ENCODE data around the gene SSBP4. TPM values are rescaled to one million over a fixed set of nuclear protein-coding genes. Genes with fewer than 3 reads are reported as not detected.
A peak's percentile ranks its signal among the peaks of the same experiment; 100 is the strongest.

The SSBP4 gene
- total RNA-seq, 1 donor from 2014 or later: 36.2 TPM

GRCh38 chr19:18450931-18451836 is 32.0 kb downstream of the SSBP4 start:
- DNase-seq (ENCODE audit: missing footprints) (peak; percentile 92), ATAC-seq (peak; percentile 89)
- intact Hi-C loops (cut with DNase I): loop anchor here (5.0 to 10.0 kb wide), 3 partner anchors 224 to 464 kb away; partner anchors contain the start of genes COPE and DDX49

GRCh38 chr19:18452386-18452785 is 33.2 kb downstream of the SSBP4 start:
- intact Hi-C loops (cut with DNase I): loop anchor here (5.0 to 10.0 kb wide), 3 partner anchors 222 to 462 kb away; partner anchors contain the start of genes COPE and DDX49
- DNase-seq (ENCODE audit: missing footprints) (no peak), ATAC-seq (no peak)

GRCh38 chr19:18453269-18454024 is 34.2 kb downstream of the SSBP4 start:
- ATAC-seq: no peak
- DNase-seq (ENCODE audit: missing footprints): no peak
- intact Hi-C loops (cut with DNase I): loop anchor here (5.0 to 10.0 kb wide), 3 partner anchors 221 to 461 kb away; partner anchors contain the start of genes COPE and DDX49

DNA sequence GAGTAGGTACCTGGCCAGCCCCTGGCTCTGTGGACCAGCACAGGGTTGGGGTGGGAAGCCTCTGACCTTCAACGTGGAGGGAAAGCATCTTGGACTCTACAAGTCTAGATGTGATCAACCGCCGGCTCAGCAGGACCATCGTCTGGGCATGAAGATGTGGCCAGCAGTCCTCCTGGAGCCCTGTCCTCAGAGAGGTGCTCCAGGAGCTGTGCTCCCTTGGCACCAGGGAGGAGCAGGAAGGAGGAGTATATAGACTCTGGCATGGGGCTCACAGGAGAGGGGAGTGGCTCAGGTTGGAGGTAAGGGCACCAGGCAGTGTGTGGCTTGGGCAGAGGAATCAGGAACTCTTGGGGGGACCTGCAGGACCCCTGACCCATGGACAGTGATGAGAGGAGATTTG is 37.1 kb downstream of the SSBP4 start:
- intact Hi-C loops (cut with DNase I): loop anchor here (10.0 kb wide), 2 partner anchors 219 to 459 kb away; partner anchors contain the start of genes COPE and DDX49
- no peak for DNase-seq (ENCODE audit: missing footprints)
- no peak for ATAC-seq

GRCh38 chr19:18456974-18457373 is 37.8 kb downstream of the SSBP4 start:
- intact Hi-C loops (cut with DNase I): loop anchor here (10.0 kb wide), 2 partner anchors 218 to 458 kb away; partner anchors contain the start of genes COPE and DDX49
- ATAC-seq (peak; percentile 31), DNase-seq (ENCODE audit: missing footprints) (no peak)

DNA sequence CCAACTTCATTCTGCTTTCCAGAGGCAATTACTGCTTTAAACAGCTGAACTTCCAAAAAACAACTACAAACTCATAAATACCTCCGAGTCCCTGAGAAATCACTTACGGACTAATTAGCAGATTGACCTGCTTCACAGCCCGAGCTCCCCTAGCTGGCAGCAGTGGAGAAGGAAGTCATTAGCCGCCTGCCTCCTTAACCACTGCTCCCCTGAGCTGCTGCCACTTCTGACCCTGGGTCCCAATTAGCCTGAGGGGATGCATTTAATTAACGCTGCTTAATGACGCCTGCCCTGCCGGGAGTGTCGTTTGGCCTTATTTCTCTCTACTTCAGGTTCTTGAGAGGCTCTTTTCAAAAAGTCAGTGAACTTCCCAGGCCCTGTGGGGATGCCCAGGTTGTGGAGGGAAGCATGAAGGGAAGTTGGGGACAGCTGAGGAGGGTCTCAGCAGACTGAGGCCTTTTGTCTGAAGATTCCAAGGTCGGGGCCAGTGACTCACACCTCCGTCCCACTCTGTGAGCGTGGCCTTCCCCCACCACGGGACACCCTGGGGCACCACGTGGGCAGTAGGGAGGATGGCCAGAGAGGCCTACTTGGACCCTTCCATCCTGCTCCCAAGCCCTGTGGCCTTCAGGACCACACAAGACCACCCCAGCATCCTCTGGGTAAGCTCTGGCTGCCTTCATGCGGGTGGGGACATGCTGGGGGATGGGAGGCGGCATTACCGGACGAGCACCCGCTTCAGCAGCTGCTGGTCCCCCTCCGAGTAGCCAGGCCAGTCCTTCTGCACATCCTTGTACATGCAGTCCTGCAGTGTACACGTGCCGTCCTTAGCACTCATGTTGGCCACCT is 38.5 kb downstream of the SSBP4 start:
- ATAC-seq: no peak
- intact Hi-C loops (cut with DNase I): loop anchor here (10.0 kb wide), 2 partner anchors 217 to 457 kb away; partner anchors contain the start of genes COPE and DDX49
- DNase-seq (ENCODE audit: missing footprints): no peak

DNA sequence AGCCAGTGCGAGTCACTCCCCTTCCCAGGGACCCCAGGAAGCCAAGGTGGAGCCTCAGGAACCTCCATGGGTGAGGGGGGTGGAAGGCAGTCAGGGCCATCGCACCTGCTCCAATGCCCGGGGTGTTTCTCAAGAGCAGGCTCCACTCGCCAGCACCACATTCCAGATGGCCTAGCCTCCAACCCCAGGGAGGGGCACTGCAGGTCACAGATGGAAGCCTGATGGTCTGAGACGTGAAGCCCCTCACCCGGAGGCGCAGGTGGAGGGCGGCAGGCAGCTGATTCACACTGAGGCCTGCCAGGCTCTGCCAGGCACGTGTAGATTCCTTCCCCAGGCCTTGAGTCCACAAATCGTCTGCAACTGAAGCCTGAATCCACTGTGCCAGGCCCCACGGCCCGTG is 41.7 kb downstream of the SSBP4 start:
- DNase-seq (ENCODE audit: missing footprints) (no peak), ATAC-seq (no peak)
- intact Hi-C loops (cut with DNase I): loop anchor here (2.0 to 5.0 kb wide), 2 partner anchors 60 to 111 kb away; partner anchors contain the start of gene UBA52

DNA sequence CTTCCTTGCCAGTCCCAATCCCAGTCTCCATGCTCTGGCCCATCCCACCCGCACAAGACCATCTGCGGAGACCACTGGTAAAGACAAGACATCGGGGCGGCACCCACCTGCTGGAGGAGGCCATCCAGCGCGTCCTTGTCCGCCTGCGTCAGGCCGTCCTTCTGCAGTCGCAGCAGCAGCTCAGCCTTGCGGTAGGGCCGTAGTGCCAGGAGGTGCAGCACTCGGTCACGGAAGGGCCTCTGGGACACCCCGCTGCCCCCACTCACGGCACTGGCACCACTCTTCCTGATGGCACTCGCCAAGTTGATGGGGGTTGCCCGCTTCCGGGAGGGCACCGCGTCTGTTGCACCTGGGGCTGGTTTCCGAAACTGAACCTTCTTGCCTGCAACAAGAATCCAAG is 42.3 kb downstream of the SSBP4 start:
- intact Hi-C loops (cut with DNase I): loop anchor here (2.0 to 5.0 kb wide), 2 partner anchors 59 to 111 kb away; partner anchors contain the start of gene UBA52
- ATAC-seq: no peak

GRCh38 chr19:18464646-18465045 is 45.4 kb downstream of the SSBP4 start:
- DNase-seq (ENCODE audit: missing footprints) (peak; percentile 86), ATAC-seq (peak; percentile 72)
- intact Hi-C loops (cut with DNase I): loop anchor here (5.0 kb wide), 2 partner anchors 38 to 108 kb away; partner anchors contain the start of gene UBA52

More for the DNA sequence above, 42.3 kb downstream of the SSBP4 start:
- DNase-seq (ENCODE audit: missing footprints): no peak

DNA sequence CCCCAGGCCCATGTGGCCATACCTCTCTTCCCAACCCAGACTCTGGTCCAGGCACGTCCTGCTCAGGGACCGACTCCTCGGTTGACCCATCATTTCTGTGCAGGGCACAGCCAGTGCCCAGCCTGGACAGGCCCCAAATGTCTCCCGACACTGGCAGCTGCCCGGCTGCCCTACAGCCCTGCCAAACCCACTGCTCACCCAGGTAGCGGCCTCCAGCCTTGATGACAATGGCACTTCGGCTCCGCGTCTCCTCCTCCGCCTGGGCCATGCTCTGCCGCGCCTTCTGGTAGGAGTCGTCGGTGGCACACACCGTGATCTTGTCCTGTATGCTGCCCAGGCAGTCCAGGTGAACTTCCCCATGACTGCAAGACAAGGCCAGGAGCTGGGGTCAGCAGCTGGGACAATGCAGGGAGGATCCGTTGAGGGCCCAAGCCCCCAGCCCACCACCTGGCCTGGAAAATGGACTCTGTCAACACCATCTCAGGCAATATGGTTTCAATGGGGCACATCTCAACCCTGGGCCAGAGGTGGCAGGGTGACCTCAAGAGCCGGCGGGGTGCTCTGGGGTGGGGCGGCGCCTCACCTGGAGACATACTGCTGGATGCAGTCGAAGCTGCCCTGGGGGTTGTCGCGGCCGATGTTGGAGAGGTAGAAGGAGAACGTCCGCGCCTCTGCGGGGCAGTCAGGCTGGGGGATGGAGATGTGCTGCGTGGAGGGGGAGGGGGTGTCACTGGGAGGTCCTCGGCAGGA is 46.2 kb downstream of the SSBP4 start:
- ATAC-seq (no peak), DNase-seq (ENCODE audit: missing footprints) (no peak)
- intact Hi-C loops (cut with DNase I): loop anchor here (5.0 kb wide), 1 partner anchor 37 kb away; no protein-coding TSS in a partner anchor

DNA sequence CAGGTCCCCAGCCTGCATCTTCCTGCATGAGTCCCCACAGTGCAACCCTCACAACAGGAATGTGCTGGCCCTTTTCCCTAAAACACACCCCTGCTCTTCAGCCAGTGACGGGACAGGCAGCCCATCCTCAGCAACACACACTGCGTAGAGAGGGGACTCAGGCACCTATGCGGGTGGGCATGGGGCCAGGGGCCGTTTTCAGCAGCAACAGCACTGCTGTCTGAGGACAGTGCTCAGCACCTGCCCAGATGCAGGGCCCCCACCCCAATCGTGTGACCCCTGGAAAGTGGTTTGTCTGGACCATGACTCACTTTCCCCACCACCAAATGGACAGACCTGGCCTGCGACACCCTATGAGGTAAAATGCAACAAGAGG is 46.8 kb downstream of the SSBP4 start:
- DNase-seq (ENCODE audit: missing footprints) (no peak), ATAC-seq (no peak)
- intact Hi-C loops (cut with DNase I): loop anchor here (5.0 kb wide), 1 partner anchor 36 kb away; no protein-coding TSS in a partner anchor

DNA sequence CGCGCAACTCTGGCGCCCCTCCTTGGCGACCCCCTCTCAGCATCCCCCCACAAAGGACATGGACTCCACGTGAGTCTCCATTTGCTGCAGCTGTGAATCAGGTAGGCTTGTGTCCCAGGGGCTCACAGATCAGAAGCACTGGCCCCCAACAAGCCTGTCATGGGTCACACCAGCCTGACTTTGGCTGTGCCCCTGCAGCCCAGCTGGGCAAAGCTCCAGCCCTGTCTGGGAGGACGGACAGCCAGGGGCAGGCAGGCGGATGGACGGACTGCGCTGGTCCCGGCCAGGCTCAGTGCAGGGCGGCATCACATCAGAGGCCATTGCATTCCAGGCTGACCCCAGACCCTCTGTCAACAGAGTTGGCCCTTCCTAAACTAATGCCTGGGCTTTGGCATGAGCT is 47.2 kb downstream of the SSBP4 start:
- no peak for DNase-seq (ENCODE audit: missing footprints)
- intact Hi-C loops (cut with DNase I): loop anchor here (5.0 kb wide), 1 partner anchor 36 kb away; no protein-coding TSS in a partner anchor
- no peak for ATAC-seq

GRCh38 chr19:18467978-18468377 is 48.8 kb downstream of the SSBP4 start:
- ATAC-seq (no peak), DNase-seq (ENCODE audit: missing footprints) (no peak)
- intact Hi-C loops (cut with DNase I): loop anchor here (2.0 to 5.0 kb wide), 2 partner anchors 34 to 53 kb away; no protein-coding TSS in a partner anchor

DNA sequence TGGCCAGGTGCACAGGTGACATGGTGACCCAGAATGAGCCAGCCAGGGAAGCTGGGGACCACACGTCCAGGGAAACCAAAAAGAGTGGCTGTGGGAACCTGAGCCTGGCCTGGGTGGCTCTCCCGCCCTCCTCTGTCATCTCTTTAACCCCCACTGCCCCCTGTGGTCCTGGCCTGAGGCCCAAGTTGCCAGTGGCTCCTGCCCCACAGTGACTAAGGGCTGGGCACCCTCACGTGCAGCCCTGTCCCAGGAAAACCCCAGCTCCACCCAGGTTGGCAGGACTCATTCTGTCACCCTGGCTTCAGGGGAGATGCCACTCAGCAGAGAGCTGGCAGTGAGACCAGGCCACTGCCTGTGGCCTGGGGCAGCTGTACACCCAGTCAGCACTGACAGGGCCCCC is 49.3 kb downstream of the SSBP4 start:
- intact Hi-C loops (cut with DNase I): loop anchor here (2.0 to 5.0 kb wide), 2 partner anchors 34 to 52 kb away; no protein-coding TSS in a partner anchor
- peak; percentile 26 for ATAC-seq
- no peak for DNase-seq (ENCODE audit: missing footprints)

GRCh38 chr19:18469069-18469846 is 50.1 kb downstream of the SSBP4 start:
- DNase-seq (ENCODE audit: missing footprints): peak; percentile 90
- ATAC-seq: peak; percentile 27
- intact Hi-C loops (cut with DNase I): loop anchor here (2.0 to 5.0 kb wide), 2 partner anchors 33 to 52 kb away; no protein-coding TSS in a partner anchor

DNA sequence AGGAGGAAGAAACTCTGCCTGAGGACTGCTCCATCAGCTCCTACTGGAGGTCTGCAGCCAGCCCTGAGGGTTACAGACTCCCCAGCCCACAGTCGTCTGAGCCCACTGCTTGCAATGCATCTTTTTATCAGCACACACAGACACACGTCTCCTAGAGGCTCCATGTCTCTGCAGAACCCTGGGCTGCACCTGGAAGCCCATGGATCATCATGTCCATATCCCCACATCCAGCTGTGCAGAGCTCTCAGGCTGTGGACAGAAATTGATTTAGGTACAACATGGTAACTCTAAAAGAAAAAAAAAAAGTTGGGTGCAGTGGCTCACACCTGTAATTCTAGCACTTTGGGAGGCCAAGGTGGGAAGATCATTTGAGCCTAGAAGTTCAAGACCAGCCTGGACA is 51.6 kb downstream of the SSBP4 start:
- intact Hi-C loops (cut with DNase I): no loop called here
- DNase-seq (ENCODE audit: missing footprints): no peak
- no peak for ATAC-seq
